Muscle of leg (tissue), 11 donors: ENCODE results near the gene WFDC2. TPM values are rescaled to one million over a fixed set of nuclear protein-coding genes. Genes with fewer than 3 reads are reported as not detected.

Source experiments
- DNase-seq: peaks from one replicate; pipeline ENCODE4 v3.0.0; 2013
- H3K27ac ChIP-seq: one replicate; pipeline ENCODE4 v1.5.1; 2013; ENCODE audit warnings: mild to moderate bottlenecking, low read length, control low read depth
- H3K27me3 ChIP-seq: one replicate; pipeline ENCODE4 v1.6.1; 2013; ENCODE audit warnings: low read length; ENCODE audit not compliant: control insufficient read depth, insufficient read depth
- H3K36me3 ChIP-seq: one replicate; pipeline ENCODE4 v1.6.1; 2013; ENCODE audit warnings: low read length; ENCODE audit not compliant: control insufficient read depth, insufficient read depth
- H3K4me1 ChIP-seq: one replicate; pipeline ENCODE4 v1.6.1; 2013; ENCODE audit warnings: low read length; ENCODE audit not compliant: control insufficient read depth, insufficient read depth
- H3K4me3 ChIP-seq: one replicate; pipeline ENCODE4 v1.5.1; 2013; ENCODE audit warnings: low read length, control low read depth
- H3K9me3 ChIP-seq: replicated peaks from 2 replicates; pipeline ENCODE4 v1.6.1; 2013; ENCODE audit warnings: low read depth, low read length; ENCODE audit not compliant: control insufficient read depth
- WGBS: methylation state at CpG from one replicate; pipeline ENCODE4 v1.1.5; 2013; ENCODE audit warnings: missing lambda C conversion rate; ENCODE audit not compliant: insufficient coverage; 5-methylcytosine and 5-hydroxymethylcytosine counted together
- polyA plus RNA-seq, 8 donors: library from polyadenylated mRNA; unstranded; fragments of 120-200 nt; gene quantifications; one replicate each; pipeline versions ENCODE4 v1.2.1 to v1.2.3, GENCODE V29; 2013; ENCODE audit warnings: inconsistent platforms in 1 of 8, low replicate concordance in 1 of 8; ENCODE audit not compliant: insufficient read length in 8 of 8, insufficient read depth in 1 of 8
- total RNA-seq: library from RNA; stranded (reverse); fragments of 120-200 nt; gene quantifications from one replicate; pipeline ENCODE4 v1.2.4, GENCODE V29; 2013

Gene WFDC2
- total and polyA plus RNA-seq, 9 donors, result 0.13 to 2.1 (median 0.55) TPM; not detected in 3

GRCh38 chr20:45450097-45450818 is 19.3 kb upstream of the WFDC2 start:
- WGBS, result 67% methylated on average over 1 of the region's 5 CpGs
- no peak overlapping the region for H3K4me3 ChIP-seq
- H3K4me1 ChIP-seq, result no peaks in the 10 kb centered on the region
- DNase-seq, result peak; percentile 46
- no peaks in the 10 kb centered on the region for H3K9me3 ChIP-seq
- H3K27ac ChIP-seq, result no peak overlapping the region
- no peaks in the 10 kb centered on the region for H3K36me3 ChIP-seq
- no peaks in the 10 kb centered on the region for H3K27me3 ChIP-seq

GRCh38 chr20:45452238-45452637 is 17.3 kb upstream of the WFDC2 start:
- H3K4me1 ChIP-seq, result no peaks in the 10 kb centered on the region
- H3K4me3 ChIP-seq, result no peak overlapping the region
- H3K27ac ChIP-seq, result no peak overlapping the region
- H3K9me3 ChIP-seq, result no peaks in the 10 kb centered on the region
- WGBS, result no CpG with 5 or more reads among the region's 4 CpGs
- no peak for DNase-seq
- H3K36me3 ChIP-seq, result no peaks in the 10 kb centered on the region
- H3K27me3 ChIP-seq, result no peaks in the 10 kb centered on the region

GRCh38 chr20:45452772-45453691 is 16.5 kb upstream of the WFDC2 start:
- 64% methylated on average over 2 of the region's 4 CpGs for WGBS
- DNase-seq, result no peak
- Histone ChIP-seq H3K27me3 (no peaks in the 10 kb centered on the region), H3K27ac (no peak overlapping the region), H3K4me3 (no peak overlapping the region), H3K9me3 (no peaks in the 10 kb centered on the region), H3K36me3 (no peaks in the 10 kb centered on the region), H3K4me1 (no peaks in the 10 kb centered on the region)

DNA sequence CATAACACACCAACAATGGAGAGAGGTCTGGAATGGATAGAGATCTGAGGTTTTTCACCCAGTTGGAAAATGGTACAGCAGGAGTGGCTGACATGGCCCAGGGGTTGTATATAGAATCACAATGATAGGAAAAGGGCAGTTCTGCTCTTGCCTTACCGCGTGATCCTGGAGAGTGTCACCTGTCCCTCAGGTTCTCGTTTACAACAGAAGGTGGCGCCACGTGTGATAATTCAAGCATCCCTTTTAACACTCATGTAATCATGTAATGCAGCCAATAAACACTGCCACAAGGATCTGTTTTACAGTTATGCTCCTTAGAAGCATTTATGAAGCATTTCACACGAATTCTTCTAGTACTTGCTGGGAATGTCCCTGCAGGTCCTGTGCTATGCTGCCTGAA is 12.9 kb upstream of the WFDC2 start:
- H3K27me3 ChIP-seq, result peaks cover 2% of the 10 kb centered on the region
- H3K36me3 ChIP-seq, result no peaks in the 10 kb centered on the region
- H3K4me3 ChIP-seq, result no peak overlapping the region
- 5% methylated on average over 5 of the region's 6 CpGs for WGBS
- no peak overlapping the region for H3K27ac ChIP-seq
- H3K4me1 ChIP-seq, result no peaks in the 10 kb centered on the region
- no peaks in the 10 kb centered on the region for H3K9me3 ChIP-seq
- DNase-seq, result no peak

- H3K36me3 ChIP-seq, result no peaks in the 10 kb centered on the region
Measured at GRCh38 chr20:45459606-45460005, 9.9 kb upstream of the WFDC2 start.

GRCh38 chr20:45461225-45461624 is 8.3 kb upstream of the WFDC2 start:
- Histone ChIP-seq H3K4me3 (no peak overlapping the region), H3K27ac (no peak overlapping the region), H3K27me3 (peaks cover 4% of the 10 kb centered on the region), H3K9me3 (no peaks in the 10 kb centered on the region), H3K36me3 (no peaks in the 10 kb centered on the region), H3K4me1 (no peaks in the 10 kb centered on the region)
- no CpG with 5 or more reads among the region's 1 CpG for WGBS
- DNase-seq, result no peak

More at GRCh38 chr20:45459606-45460005, 9.9 kb upstream of the WFDC2 start:
- Histone ChIP-seq H3K4me1 (no peaks in the 10 kb centered on the region), H3K9me3 (no peaks in the 10 kb centered on the region), H3K27ac (no peak overlapping the region), H3K4me3 (no peak overlapping the region), H3K27me3 (peaks cover 4% of the 10 kb centered on the region)
- no peak for DNase-seq
- WGBS, result 64% methylated on average over 3 of the region's 5 CpGs

DNA sequence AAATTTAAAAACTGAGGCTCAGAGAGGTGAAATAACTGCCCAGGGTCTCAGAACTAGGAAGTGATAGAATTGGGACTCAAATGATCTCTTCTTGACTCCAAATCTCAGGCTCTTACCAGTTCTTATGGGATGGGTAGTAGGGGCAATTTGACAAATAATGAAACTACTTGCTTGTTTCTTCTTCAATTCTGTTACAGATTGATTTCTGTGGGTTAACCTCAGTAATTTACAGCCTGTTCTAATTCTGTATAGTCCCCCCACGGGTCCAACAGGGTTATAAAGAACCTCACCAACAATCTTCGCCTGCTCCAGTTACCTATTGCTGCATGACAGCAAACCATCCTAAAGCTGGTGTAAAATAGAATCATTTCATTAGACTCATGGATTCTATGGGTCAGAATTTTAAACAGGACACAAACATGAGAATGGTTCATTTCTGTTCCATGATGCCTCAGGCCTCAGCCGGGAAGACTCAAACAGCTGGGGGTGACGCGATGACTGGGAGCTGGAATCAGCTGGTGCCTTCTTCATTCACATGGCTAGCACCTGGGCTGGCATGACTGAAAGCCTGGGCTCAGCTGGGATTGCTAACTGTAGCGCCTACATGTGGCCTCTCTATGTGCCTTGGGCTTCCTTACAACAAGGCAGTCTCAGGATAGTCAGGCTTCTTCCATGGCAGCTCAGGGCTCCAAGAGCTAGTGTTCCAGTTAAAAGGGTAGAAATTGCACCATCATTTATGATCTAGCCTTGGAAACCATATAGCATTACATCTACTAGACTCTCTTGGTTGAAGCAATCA is 6.6 kb upstream of the WFDC2 start:
- no peak for DNase-seq
- Histone ChIP-seq H3K4me1 (no peaks in the 10 kb centered on the region), H3K4me3 (no peak overlapping the region), H3K36me3 (no peaks in the 10 kb centered on the region), H3K27ac (no peak overlapping the region), H3K27me3 (peaks cover 7% of the 10 kb centered on the region), H3K9me3 (no peaks in the 10 kb centered on the region)
- WGBS, result 69% methylated on average over 4 of the region's 6 CpGs

- H3K27me3 ChIP-seq, result peaks cover 14% of the 10 kb centered on the region
- WGBS, result no CpG with 5 or more reads among the region's 4 CpGs
- no peak for DNase-seq
- no peaks in the 10 kb centered on the region for H3K36me3 ChIP-seq
- no peaks in the 10 kb centered on the region for H3K4me1 ChIP-seq
- H3K27ac ChIP-seq, result no peak overlapping the region
- no peak overlapping the region for H3K4me3 ChIP-seq
- no peaks in the 10 kb centered on the region for H3K9me3 ChIP-seq
Measured at GRCh38 chr20:45463709-45464108, 5.8 kb upstream of the WFDC2 start.

DNA sequence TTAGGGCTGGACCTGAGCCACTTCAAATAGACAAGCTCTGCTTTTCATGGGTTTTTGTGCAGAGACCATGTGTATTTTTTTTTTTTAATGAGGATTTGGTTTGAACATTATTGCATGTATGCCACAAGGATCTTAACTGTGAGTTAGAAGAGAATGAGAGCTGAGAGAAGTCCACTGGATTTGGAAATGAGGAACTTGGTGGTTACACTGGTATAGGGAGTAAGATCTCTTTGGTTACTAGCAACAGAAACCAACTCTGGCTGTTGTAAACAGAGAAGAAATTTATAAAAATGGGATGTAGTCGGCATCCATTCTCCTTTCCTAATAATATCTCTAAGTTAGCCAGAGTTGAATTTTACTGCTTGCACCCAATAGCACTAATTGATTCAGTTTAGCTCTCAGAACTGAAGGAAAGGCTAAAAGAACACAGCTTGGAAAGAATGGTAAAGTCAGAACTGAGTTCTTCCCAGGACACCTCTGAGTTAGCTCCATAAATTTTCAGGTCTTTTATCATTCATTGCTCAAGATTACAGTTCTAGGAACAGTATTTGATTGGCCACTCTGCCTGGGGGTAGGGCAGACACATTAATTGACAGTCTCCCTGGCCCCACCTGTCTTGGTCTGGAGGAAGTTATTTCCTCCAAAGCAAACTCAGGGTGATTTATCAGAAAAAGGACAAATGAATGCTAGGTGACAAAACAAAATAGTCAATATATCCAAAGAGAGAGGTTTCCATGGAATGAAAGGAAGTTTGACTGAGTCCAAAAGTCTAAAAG is 3.9 kb upstream of the WFDC2 start:
- no CpG with 5 or more reads among the region's 1 CpG for WGBS
- Histone ChIP-seq H3K4me1 (peaks cover 15% of the 10 kb centered on the region), H3K9me3 (no peaks in the 10 kb centered on the region), H3K27ac (no peak overlapping the region), H3K27me3 (peaks cover 33% of the 10 kb centered on the region), H3K36me3 (no peaks in the 10 kb centered on the region), H3K4me3 (no peak overlapping the region)
- DNase-seq, result no peak
